HUES6 (cell line): Measurements from ENCODE around the gene DUSP1.

ENCODE experiments used
- H3K27ac ChIP-seq: 2 replicates; pipeline ENCODE4 v1.7.0; 2013; ENCODE audit warnings: low read depth, mild to moderate bottlenecking, low read length, inconsistent platforms
- H3K27me3 ChIP-seq: 2 replicates; pipeline ENCODE4 v1.6.1; 2013; ENCODE audit warnings: low read length; ENCODE audit not compliant: control insufficient read depth, insufficient read depth
- H3K36me3 ChIP-seq: 2 replicates; pipeline ENCODE4 v1.6.1; 2013; ENCODE audit warnings: low read length; ENCODE audit not compliant: control insufficient read depth, insufficient read depth
- H3K4me1 ChIP-seq: 2 replicates; pipeline ENCODE4 v1.6.1; 2013; ENCODE audit warnings: low read length; ENCODE audit not compliant: control insufficient read depth, insufficient read depth
- H3K4me3 ChIP-seq: 2 replicates; pipeline ENCODE4 v1.5.1; 2013; ENCODE audit warnings: low read depth, low read length
- H3K9ac ChIP-seq: one replicate; pipeline ENCODE4 v1.6.1; 2013; ENCODE audit warnings: mild to moderate bottlenecking, low read length
- H3K9me3 ChIP-seq: 2 replicates; pipeline ENCODE4 v1.6.1; 2013; ENCODE audit warnings: low read depth, low read length; ENCODE audit not compliant: control insufficient read depth, insufficient read depth

Gene DUSP1

GRCh38 chr5:172726966-172727365 lies 44.0 kb downstream of the DUSP1 start:
- H3K9ac ChIP-seq: no peak overlapping the region
- no peaks in the 10 kb centered on the region for H3K9me3 ChIP-seq
- peaks cover 34% of the 10 kb centered on the region for H3K27me3 ChIP-seq
- no peaks in the 10 kb centered on the region for H3K36me3 ChIP-seq
- no peak overlapping the region for H3K4me3 ChIP-seq
- no peaks in the 10 kb centered on the region; the same call in 1 of the 2 replicates for H3K4me1 ChIP-seq
- no peak overlapping the region for H3K27ac ChIP-seq

GRCh38 chr5:172725785-172726184 lies 45.2 kb downstream of the DUSP1 start:
- no peaks in the 10 kb centered on the region for H3K9me3 ChIP-seq
- no peaks in the 10 kb centered on the region; the same call in 1 of the 2 replicates for H3K4me1 ChIP-seq
- H3K27me3 ChIP-seq: peaks cover 42% of the 10 kb centered on the region
- H3K4me3 ChIP-seq: no peak overlapping the region
- H3K9ac ChIP-seq: no peak overlapping the region
- H3K27ac ChIP-seq: no peak overlapping the region
- no peaks in the 10 kb centered on the region for H3K36me3 ChIP-seq

GRCh38 chr5:172725273-172725672 lies 45.7 kb downstream of the DUSP1 start:
- H3K4me1 ChIP-seq: no peaks in the 10 kb centered on the region; the same call in 1 of the 2 replicates
- H3K9me3 ChIP-seq: no peaks in the 10 kb centered on the region
- no peak overlapping the region for H3K4me3 ChIP-seq
- H3K27me3 ChIP-seq: peaks cover 47% of the 10 kb centered on the region
- no peak overlapping the region for H3K27ac ChIP-seq
- H3K36me3 ChIP-seq: no peaks in the 10 kb centered on the region
- H3K9ac ChIP-seq: no peak overlapping the region

- peaks cover 54% of the 10 kb centered on the region for H3K27me3 ChIP-seq
- no peaks in the 10 kb centered on the region for H3K9me3 ChIP-seq
- no peaks in the 10 kb centered on the region; the same call in 1 of the 2 replicates for H3K4me1 ChIP-seq
- H3K36me3 ChIP-seq: no peaks in the 10 kb centered on the region
- no peak overlapping the region for H3K9ac ChIP-seq
- H3K4me3 ChIP-seq: no peak overlapping the region
- H3K27ac ChIP-seq: no peak overlapping the region
These were observed 46.5 kb downstream of the DUSP1 start for GRCh38 chr5:172724242-172725183.

GRCh38 chr5:172723508-172723907 lies 47.5 kb downstream of the DUSP1 start:
- Histone ChIP-seq H3K4me1 (no peaks in the 10 kb centered on the region; the same call in 1 of the 2 replicates), H3K27me3 (peaks cover 61% of the 10 kb centered on the region), H3K9me3 (no peaks in the 10 kb centered on the region), H3K4me3 (no peak overlapping the region), H3K9ac (no peak overlapping the region), H3K36me3 (no peaks in the 10 kb centered on the region), H3K27ac (no peak overlapping the region)

- no peaks in the 10 kb centered on the region; the same call in 1 of the 2 replicates for H3K4me1 ChIP-seq
- no peak overlapping the region for H3K9ac ChIP-seq
- H3K36me3 ChIP-seq: no peaks in the 10 kb centered on the region
- no peak overlapping the region for H3K27ac ChIP-seq
- H3K9me3 ChIP-seq: no peaks in the 10 kb centered on the region
- H3K4me3 ChIP-seq: no peak overlapping the region
- peaks cover 68% of the 10 kb centered on the region for H3K27me3 ChIP-seq
These were observed 48.6 kb downstream of the DUSP1 start for GRCh38 chr5:172722327-172722815.

- Histone ChIP-seq H3K4me1 (no peaks in the 10 kb centered on the region; the same call in 1 of the 2 replicates), H3K27ac (no peak overlapping the region), H3K9ac (no peak overlapping the region), H3K27me3 (peaks cover 69% of the 10 kb centered on the region), H3K9me3 (no peaks in the 10 kb centered on the region), H3K36me3 (no peaks in the 10 kb centered on the region), H3K4me3 (no peak overlapping the region)
These were observed 49.3 kb downstream of the DUSP1 start for GRCh38 chr5:172721455-172722326.

GRCh38 chr5:172720655-172721054 lies 50.3 kb downstream of the DUSP1 start:
- H3K27me3 ChIP-seq: peaks cover 64% of the 10 kb centered on the region
- no peak overlapping the region for H3K9ac ChIP-seq
- no peak overlapping the region for H3K27ac ChIP-seq
- H3K9me3 ChIP-seq: no peaks in the 10 kb centered on the region
- H3K36me3 ChIP-seq: no peaks in the 10 kb centered on the region
- no peak overlapping the region for H3K4me3 ChIP-seq
- H3K4me1 ChIP-seq: no peaks in the 10 kb centered on the region; the same call in 1 of the 2 replicates

GRCh38 chr5:172719211-172719610 lies 51.8 kb downstream of the DUSP1 start:
- H3K9me3 ChIP-seq: no peaks in the 10 kb centered on the region
- H3K36me3 ChIP-seq: no peaks in the 10 kb centered on the region
- H3K4me3 ChIP-seq: no peak overlapping the region
- no peak overlapping the region for H3K27ac ChIP-seq
- no peak overlapping the region for H3K9ac ChIP-seq
- H3K27me3 ChIP-seq: peaks cover 56% of the 10 kb centered on the region
- peaks cover 6% of the 10 kb centered on the region; the same call in 1 of the 2 replicates for H3K4me1 ChIP-seq

GRCh38 chr5:172718527-172719114 lies 52.4 kb downstream of the DUSP1 start:
- Histone ChIP-seq H3K4me3 (no peak overlapping the region), H3K9me3 (no peaks in the 10 kb centered on the region), H3K36me3 (no peaks in the 10 kb centered on the region), H3K4me1 (peaks cover 6% of the 10 kb centered on the region; the same call in 1 of the 2 replicates), H3K27me3 (peaks cover 51% of the 10 kb centered on the region), H3K27ac (no peak overlapping the region), H3K9ac (no peak overlapping the region)
